K562 (cell line): Measurements from ENCODE around the gene SP2. TPM values are rescaled to one million over a fixed set of nuclear protein-coding genes. Genes with fewer than 3 reads are reported as not detected.

Experiments used
- CEBPG ChIP-seq, 3 experiments: fragments of 200-800 bp in 1 of 3; sonication (Bioruptor generic) in 1 of 3; sonication (generic) in 1 of 3; formaldehyde crosslinking in 1 of 3; IDR thresholded peaks in 2 of 3; conservative IDR thresholded peaks in 1 of 3; 2 replicates each; pipeline versions ENCODE4 v1.6.1 to v1.8.0; 2016 to 2022; ENCODE audit warnings: missing compliant biosample characterization in 2 of 3, missing genetic modification characterization in 2 of 3, mild to moderate bottlenecking in 1 of 3, missing genetic modification reagents in 1 of 3
- ELF2 ChIP-seq: fragments of 250-450 bp; sonication (Bioruptor Pico); IDR thresholded peaks from 2 replicates; pipeline ENCODE4 v1.5.0; 2021; ENCODE audit warnings: mild to moderate bottlenecking
- FOXK2 ChIP-seq, 2 experiments: fragments of 450-650 bp; IDR thresholded peaks in 1 of 2; conservative IDR thresholded peaks in 1 of 2; 2 replicates each; pipeline ENCODE4 v1.6.1; 2016; ENCODE audit warnings: low read depth in 2 of 2, mild to moderate bottlenecking in 1 of 2
- GABPB2 ChIP-seq: fragments of 250-450 bp; sonication (Bioruptor Pico); conservative IDR thresholded peaks from 2 replicates; pipeline ENCODE4 v1.5.1; 2021; ENCODE audit warnings: mild to moderate bottlenecking
- GTF2A2 ChIP-seq: IDR thresholded peaks from 2 replicates; pipeline ENCODE4 v1.6.1; 2016; ENCODE audit warnings: mild to moderate bottlenecking, missing genetic modification characterization, missing compliant biosample characterization
- HMGN3 ChIP-seq: IDR thresholded peaks from 2 replicates; pipeline ENCODE4 v1.6.1; 2011; ENCODE audit warnings: borderline replicate concordance, low read depth, mild to moderate bottlenecking, mixed read lengths, low read length; ENCODE audit not compliant: insufficient read length; ENCODE audit errors: extremely low read depth
- KHSRP ChIP-seq: fragments of 450-650 bp; IDR thresholded peaks from 2 replicates; pipeline ENCODE4 v1.6.1; 2017
- MECOM ChIP-seq: fragments of 250-450 bp; sonication (Bioruptor Pico); IDR thresholded peaks from 2 replicates; pipeline ENCODE4 v1.8.0; 2022; ENCODE audit warnings: inconsistent platforms
- MYC ChIP-seq, 2 experiments: fragments of 250-450 bp in 1 of 2; sonication (Bioruptor Pico) in 1 of 2; IDR thresholded peaks; 2 replicates each; pipeline versions ENCODE4 v1.5.1 to v1.6.1; 2012 to 2021; ENCODE audit warnings: low read depth in 2 of 2, borderline replicate concordance in 1 of 2, improper control_type of control experiment in 1 of 2, low read length in 1 of 2, mild to moderate bottlenecking in 1 of 2, moderate library complexity in 1 of 2
- PHF20 ChIP-seq: fragments of 450-650 bp; IDR thresholded peaks from 2 replicates; pipeline ENCODE4 v1.6.1; 2018; ENCODE audit not compliant: partially characterized antibody
- RAD21 ChIP-seq, 2 experiments: fragments of 250-450 bp in 1 of 2; fragments of 450-650 bp in 1 of 2; sonication (Bioruptor Pico) in 1 of 2; formaldehyde crosslinking in 1 of 2; IDR thresholded peaks in 1 of 2; conservative IDR thresholded peaks in 1 of 2; 2 replicates each; pipeline versions ENCODE4 v1.4.0 to v1.8.0; 2020 to 2022; ENCODE audit warnings: mild to moderate bottlenecking in 2 of 2, moderate library complexity in 1 of 2
- SMARCB1 ChIP-seq: IDR thresholded peaks from 2 replicates; pipeline ENCODE4 v1.6.1; 2011; ENCODE audit warnings: improper control_type of control experiment, low read depth; ENCODE audit not compliant: insufficient read length
- TAL1 ChIP-seq: fragments of 450-650 bp; IDR thresholded peaks from 2 replicates; pipeline ENCODE4 v1.6.1; 2016; ENCODE audit warnings: mild to moderate bottlenecking
- TCF7 ChIP-seq: sonication (generic); IDR thresholded peaks from 2 replicates; pipeline ENCODE4 v1.6.1; 2016; ENCODE audit warnings: antibody characterized with exemption, borderline replicate concordance
- XRCC3 ChIP-seq: fragments of 450-650 bp; IDR thresholded peaks from 2 replicates; pipeline ENCODE4 v1.6.1; 2017; ENCODE audit warnings: mild to moderate bottlenecking, moderate library complexity
- XRCC4 ChIP-seq: IDR thresholded peaks from one replicate; pipeline ENCODE4 v1.6.1; 2011; ENCODE audit not compliant: insufficient read depth, insufficient read length; ENCODE audit errors: extremely low read depth
- XRCC5 ChIP-seq: fragments of 200-400 bp; formaldehyde crosslinking; IDR thresholded peaks from 2 replicates; pipeline ENCODE4 v1.6.1; 2017; ENCODE audit warnings: low read depth, mild to moderate bottlenecking, low read length
- ZKSCAN8 ChIP-seq: fragments of 200-800 bp; sonication (Bioruptor generic); IDR thresholded peaks from 2 replicates; pipeline ENCODE4 v1.6.1; 2016; ENCODE audit warnings: missing genetic modification characterization, missing compliant biosample characterization
- polyA plus RNA-seq, 8 experiments: library from polyadenylated mRNA; depleted of rRNA in 4 of 8; stranded (reverse) in 5 of 8; unstranded in 3 of 8; fragments of >200 nt; fragmentation: Nextera tagmentation in 2 of 8; fragmentation: Illumina TruSeq in 1 of 8; extraction: Ambion mirVana in 2 of 8; extraction: Trizol in 1 of 8; gene quantifications; 2 replicates each; pipeline versions ENCODE4 v1.2.1 to v1.2.3, GENCODE V29; 2011 to 2014; ENCODE audit warnings: inconsistent platforms in 1 of 8, missing spikeins in 1 of 8
- total RNA-seq, 7 experiments: library from RNA; depleted of rRNA in 6 of 7; stranded (reverse); fragments of >200 nt in 6 of 7; fragmentation: Illumina TruSeq in 2 of 7; extraction: Trizol in 2 of 7; gene quantifications; 2 replicates each; pipeline versions ENCODE4 v1.2.1 to v1.2.3, GENCODE V29; 2011 to 2021; ENCODE audit warnings: low replicate concordance in 1 of 7
- TF ChIP-seq, protein P1 (sequence below): conservative IDR thresholded peaks from 2 replicates; pipeline ENCODE4 v1.6.1; 2011; ENCODE audit warnings: low read depth, mild to moderate bottlenecking, low read length; ENCODE audit not compliant: control insufficient read depth
- TF ChIP-seq, protein P2 (sequence below), 2 experiments: fragments of 450-650 bp in 1 of 2; IDR thresholded peaks; 2 replicates each; pipeline ENCODE4 v1.6.1; 2011 to 2017; ENCODE audit warnings: low read depth in 2 of 2, antibody characterized with exemption in 1 of 2, borderline replicate concordance in 1 of 2, low read length in 1 of 2, mild to moderate bottlenecking in 1 of 2, mixed read lengths in 1 of 2; ENCODE audit not compliant: control insufficient read depth in 1 of 2
- TF ChIP-seq, protein P3 (sequence below): fragments of 450-650 bp; IDR thresholded peaks from 2 replicates; pipeline ENCODE4 v1.6.1; 2016; ENCODE audit warnings: low read depth, mild to moderate bottlenecking, moderate library complexity
- TF ChIP-seq, protein P4 (sequence below), 2 experiments: fragments of 450-650 bp in 1 of 2; sonication (generic) in 1 of 2; formaldehyde crosslinking; conservative IDR thresholded peaks; 2 replicates each; pipeline versions ENCODE4 v1.4.0 to v1.8.1; 2020 to 2022; ENCODE audit warnings: mild to moderate bottlenecking in 1 of 2, missing genetic modification reagents in 1 of 2

Gene SP2
- total and polyA plus RNA-seq, 9 of the 15 experiments (the other 6 are each of a cell fraction or from before 2014, with no cell fraction given) = 0.77 to 22.3 (median 2.3) TPM

DNA sequence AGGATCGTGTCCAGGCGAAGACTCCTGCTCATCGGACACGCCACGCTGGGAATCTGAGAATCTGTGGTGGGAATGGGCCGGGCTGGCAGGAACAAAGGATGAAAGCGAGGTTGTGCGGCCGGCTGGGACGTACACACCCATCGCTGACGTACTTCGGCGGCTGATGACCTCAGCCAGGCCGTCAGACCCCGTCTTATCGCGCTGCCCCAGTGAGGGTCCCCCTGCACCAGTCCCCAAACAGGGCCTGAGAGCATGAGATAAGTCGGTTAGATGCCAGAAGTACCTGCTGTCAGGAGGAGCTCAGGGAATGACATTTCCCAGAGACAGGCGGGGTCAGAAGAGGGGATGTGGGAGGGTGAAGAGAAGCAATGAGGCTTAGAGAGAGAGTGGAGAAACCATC lies 29.1 kb upstream of the SP2 start (continued):
- TF ChIP-seq, protein P1, sequence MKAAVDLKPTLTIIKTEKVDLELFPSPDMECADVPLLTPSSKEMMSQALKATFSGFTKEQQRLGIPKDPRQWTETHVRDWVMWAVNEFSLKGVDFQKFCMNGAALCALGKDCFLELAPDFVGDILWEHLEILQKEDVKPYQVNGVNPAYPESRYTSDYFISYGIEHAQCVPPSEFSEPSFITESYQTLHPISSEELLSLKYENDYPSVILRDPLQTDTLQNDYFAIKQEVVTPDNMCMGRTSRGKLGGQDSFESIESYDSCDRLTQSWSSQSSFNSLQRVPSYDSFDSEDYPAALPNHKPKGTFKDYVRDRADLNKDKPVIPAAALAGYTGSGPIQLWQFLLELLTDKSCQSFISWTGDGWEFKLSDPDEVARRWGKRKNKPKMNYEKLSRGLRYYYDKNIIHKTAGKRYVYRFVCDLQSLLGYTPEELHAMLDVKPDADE = peak; percentile 85
- TF ChIP-seq, protein P2, sequence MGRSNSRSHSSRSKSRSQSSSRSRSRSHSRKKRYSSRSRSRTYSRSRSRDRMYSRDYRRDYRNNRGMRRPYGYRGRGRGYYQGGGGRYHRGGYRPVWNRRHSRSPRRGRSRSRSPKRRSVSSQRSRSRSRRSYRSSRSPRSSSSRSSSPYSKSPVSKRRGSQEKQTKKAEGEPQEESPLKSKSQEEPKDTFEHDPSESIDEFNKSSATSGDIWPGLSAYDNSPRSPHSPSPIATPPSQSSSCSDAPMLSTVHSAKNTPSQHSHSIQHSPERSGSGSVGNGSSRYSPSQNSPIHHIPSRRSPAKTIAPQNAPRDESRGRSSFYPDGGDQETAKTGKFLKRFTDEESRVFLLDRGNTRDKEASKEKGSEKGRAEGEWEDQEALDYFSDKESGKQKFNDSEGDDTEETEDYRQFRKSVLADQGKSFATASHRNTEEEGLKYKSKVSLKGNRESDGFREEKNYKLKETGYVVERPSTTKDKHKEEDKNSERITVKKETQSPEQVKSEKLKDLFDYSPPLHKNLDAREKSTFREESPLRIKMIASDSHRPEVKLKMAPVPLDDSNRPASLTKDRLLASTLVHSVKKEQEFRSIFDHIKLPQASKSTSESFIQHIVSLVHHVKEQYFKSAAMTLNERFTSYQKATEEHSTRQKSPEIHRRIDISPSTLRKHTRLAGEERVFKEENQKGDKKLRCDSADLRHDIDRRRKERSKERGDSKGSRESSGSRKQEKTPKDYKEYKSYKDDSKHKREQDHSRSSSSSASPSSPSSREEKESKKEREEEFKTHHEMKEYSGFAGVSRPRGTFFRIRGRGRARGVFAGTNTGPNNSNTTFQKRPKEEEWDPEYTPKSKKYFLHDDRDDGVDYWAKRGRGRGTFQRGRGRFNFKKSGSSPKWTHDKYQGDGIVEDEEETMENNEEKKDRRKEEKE (IDR thresholded peaks at IDR 0.05; ENCODE audit: borderline replicate concordance in 1 of 2, control insufficient read depth in 1 of 2, low read depth in 2 of 2, low read length in 1 of 2) = no peak
- peak; percentile 34 for TF ChIP-seq PHF20
- TF ChIP-seq, protein P3, sequence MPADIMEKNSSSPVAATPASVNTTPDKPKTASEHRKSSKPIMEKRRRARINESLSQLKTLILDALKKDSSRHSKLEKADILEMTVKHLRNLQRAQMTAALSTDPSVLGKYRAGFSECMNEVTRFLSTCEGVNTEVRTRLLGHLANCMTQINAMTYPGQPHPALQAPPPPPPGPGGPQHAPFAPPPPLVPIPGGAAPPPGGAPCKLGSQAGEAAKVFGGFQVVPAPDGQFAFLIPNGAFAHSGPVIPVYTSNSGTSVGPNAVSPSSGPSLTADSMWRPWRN = peak; percentile 86
- TF ChIP-seq XRCC3 = no peak
- TF ChIP-seq, protein P4, sequence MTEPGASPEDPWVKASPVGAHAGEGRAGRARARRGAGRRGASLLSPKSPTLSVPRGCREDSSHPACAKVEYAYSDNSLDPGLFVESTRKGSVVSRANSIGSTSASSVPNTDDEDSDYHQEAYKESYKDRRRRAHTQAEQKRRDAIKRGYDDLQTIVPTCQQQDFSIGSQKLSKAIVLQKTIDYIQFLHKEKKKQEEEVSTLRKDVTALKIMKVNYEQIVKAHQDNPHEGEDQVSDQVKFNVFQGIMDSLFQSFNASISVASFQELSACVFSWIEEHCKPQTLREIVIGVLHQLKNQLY (CRISPR knock-in tag; conservative IDR thresholded peaks at IDR 0.05) = no peak
- TF ChIP-seq XRCC5 = no peak
- peak; percentile 100 for TF ChIP-seq HMGN3
- no peak for TF ChIP-seq SMARCB1
- peak; percentile 90 for TF ChIP-seq MECOM (CRISPR knock-in tag)
- TF ChIP-seq RAD21 (CRISPR knock-in tag; conservative IDR thresholded peaks at IDR 0.05 in 1 of 2, IDR thresholded peaks at IDR 0.05 in 1 of 2) = no peak
- TF ChIP-seq MYC (IDR thresholded peaks at IDR 0.05; ENCODE audit: low read depth, low read length) = peak; percentile 67
- no peak for TF ChIP-seq MYC (CRISPR knock-in tag; IDR thresholded peaks at IDR 0.05; ENCODE audit: borderline replicate concordance, low read depth)
- TF ChIP-seq ELF2 (CRISPR knock-in tag) = no peak
- TF ChIP-seq CEBPG (CRISPR knock-in tag; IDR thresholded peaks at IDR 0.05) = no peak
- no peak for TF ChIP-seq CEBPG (tag; conservative IDR thresholded peaks at IDR 0.05 in 1 of 2, IDR thresholded peaks at IDR 0.05 in 1 of 2)
- no peak for TF ChIP-seq GTF2A2 (tag)
- peak; percentile 97 for TF ChIP-seq KHSRP
- peak; percentile 99 for TF ChIP-seq TAL1
- no peak for TF ChIP-seq GABPB2 (CRISPR knock-in tag)
- peak; percentile 90 for TF ChIP-seq TCF7
- peak; percentile 94; the same call in 1 of the 2 replicates for TF ChIP-seq ZKSCAN8 (CRISPR knock-in tag)
- peak; percentile 87 to 90 for TF ChIP-seq FOXK2 (conservative IDR thresholded peaks at IDR 0.05 in 1 of 2, IDR thresholded peaks at IDR 0.05 in 1 of 2; ENCODE audit: low read depth in 2 of 2)
- no peak for TF ChIP-seq XRCC4
